Measurements from ENCODE around the gene PTPRE.

The PTPRE gene

GRCh38 chr10:127998501-127999144 is 91.7 kb downstream of the PTPRE start:
- Mint-ChIP-seq H3K4me1 (peaks cover 40% of the 10 kb centered on the region), H3K4me3 (no peak overlapping the region), H3K27me3 (ENCODE audit: low read depth, poor library complexity) (peaks cover 41% of the 10 kb centered on the region), H3K27ac (no peak overlapping the region), H3K9me3 (no peaks in the 10 kb centered on the region), H3K36me3 (ENCODE audit: low read depth) (no peaks in the 10 kb centered on the region)
- DNase-seq = no peak
- TF ChIP-seq CTCF (IDR thresholded peaks at IDR 0.05) = no peak

- no peak overlapping the region for H3K4me3 Mint-ChIP-seq
- no peak for TF ChIP-seq CTCF (IDR thresholded peaks at IDR 0.05)
- peaks cover 40% of the 10 kb centered on the region for H3K4me1 Mint-ChIP-seq
- H3K9me3 Mint-ChIP-seq = no peaks in the 10 kb centered on the region
- no peak overlapping the region for H3K27ac Mint-ChIP-seq
- DNase-seq = no peak
- H3K36me3 Mint-ChIP-seq (ENCODE audit: low read depth) = no peaks in the 10 kb centered on the region
- peaks cover 37% of the 10 kb centered on the region for H3K27me3 Mint-ChIP-seq (ENCODE audit: low read depth, poor library complexity)
Observed at GRCh38 chr10:127999297-128000129, 92.6 kb downstream of the PTPRE start.

- H3K9me3 Mint-ChIP-seq = no peaks in the 10 kb centered on the region
- peaks cover 40% of the 10 kb centered on the region for H3K4me1 Mint-ChIP-seq
- TF ChIP-seq CTCF (IDR thresholded peaks at IDR 0.05) = no peak
- DNase-seq = no peak
- H3K27ac Mint-ChIP-seq = no peak overlapping the region
- H3K27me3 Mint-ChIP-seq (ENCODE audit: low read depth, poor library complexity) = peaks cover 36% of the 10 kb centered on the region
- H3K36me3 Mint-ChIP-seq (ENCODE audit: low read depth) = no peaks in the 10 kb centered on the region
- H3K4me3 Mint-ChIP-seq = no peak overlapping the region
Observed at GRCh38 chr10:128000471-128001362, 93.8 kb downstream of the PTPRE start.

GRCh38 chr10:128001363-128001745 is 94.5 kb downstream of the PTPRE start:
- Mint-ChIP-seq H3K27ac (no peak overlapping the region), H3K9me3 (no peaks in the 10 kb centered on the region), H3K27me3 (ENCODE audit: low read depth, poor library complexity) (peaks cover 40% of the 10 kb centered on the region), H3K4me3 (no peak overlapping the region), H3K36me3 (ENCODE audit: low read depth) (no peaks in the 10 kb centered on the region), H3K4me1 (peaks cover 40% of the 10 kb centered on the region)
- DNase-seq = no peak
- no peak for TF ChIP-seq CTCF (IDR thresholded peaks at IDR 0.05)

- no peak for DNase-seq
- Mint-ChIP-seq H3K36me3 (ENCODE audit: low read depth) (no peaks in the 10 kb centered on the region), H3K4me3 (no peak overlapping the region), H3K9me3 (no peaks in the 10 kb centered on the region), H3K27ac (no peak overlapping the region), H3K4me1 (peaks cover 37% of the 10 kb centered on the region), H3K27me3 (ENCODE audit: low read depth, poor library complexity) (peaks cover 45% of the 10 kb centered on the region)
- no peak for TF ChIP-seq CTCF (IDR thresholded peaks at IDR 0.05)
Observed at GRCh38 chr10:128001849-128002248, 94.9 kb downstream of the PTPRE start.
